Duodenal mucosa (tissue), 2 donors: ENCODE results near the gene ADARB1.

ENCODE experiments used
- H3K27ac ChIP-seq: one replicate; pipeline ENCODE4 v1.7.0; 2013; ENCODE audit warnings: low read depth, low read length
- H3K27me3 ChIP-seq, 2 donors: one replicate each; pipeline ENCODE4 v1.7.0; 2013; ENCODE audit warnings: low read length in 2 of 2, control low read depth in 1 of 2; ENCODE audit not compliant: insufficient read depth in 2 of 2, control insufficient read depth in 1 of 2
- H3K36me3 ChIP-seq, 2 donors: one replicate each; pipeline ENCODE4 v1.7.0; 2013; ENCODE audit warnings: low read length in 2 of 2, control low read depth in 1 of 2; ENCODE audit not compliant: insufficient read depth in 2 of 2, control insufficient read depth in 1 of 2
- H3K4me1 ChIP-seq, 2 donors: one replicate each; pipeline ENCODE4 v1.7.0; 2013; ENCODE audit warnings: low read length in 2 of 2, control low read depth in 1 of 2; ENCODE audit not compliant: insufficient read depth in 2 of 2, control insufficient read depth in 1 of 2
- H3K4me3 ChIP-seq, 2 donors: one replicate each; pipeline ENCODE4 v1.7.0; 2013; ENCODE audit warnings: low read length in 2 of 2, low read depth in 1 of 2
- H3K9ac ChIP-seq, 2 donors: one replicate each; pipeline ENCODE4 v1.7.0; 2013; ENCODE audit warnings: low read length in 2 of 2, low read depth in 1 of 2
- H3K9me3 ChIP-seq, 2 donors: one replicate each; pipeline ENCODE4 v1.7.0; 2013; ENCODE audit warnings: low read length in 2 of 2, control low read depth in 1 of 2; ENCODE audit not compliant: control insufficient read depth in 1 of 2

ADARB1 gene

DNA sequence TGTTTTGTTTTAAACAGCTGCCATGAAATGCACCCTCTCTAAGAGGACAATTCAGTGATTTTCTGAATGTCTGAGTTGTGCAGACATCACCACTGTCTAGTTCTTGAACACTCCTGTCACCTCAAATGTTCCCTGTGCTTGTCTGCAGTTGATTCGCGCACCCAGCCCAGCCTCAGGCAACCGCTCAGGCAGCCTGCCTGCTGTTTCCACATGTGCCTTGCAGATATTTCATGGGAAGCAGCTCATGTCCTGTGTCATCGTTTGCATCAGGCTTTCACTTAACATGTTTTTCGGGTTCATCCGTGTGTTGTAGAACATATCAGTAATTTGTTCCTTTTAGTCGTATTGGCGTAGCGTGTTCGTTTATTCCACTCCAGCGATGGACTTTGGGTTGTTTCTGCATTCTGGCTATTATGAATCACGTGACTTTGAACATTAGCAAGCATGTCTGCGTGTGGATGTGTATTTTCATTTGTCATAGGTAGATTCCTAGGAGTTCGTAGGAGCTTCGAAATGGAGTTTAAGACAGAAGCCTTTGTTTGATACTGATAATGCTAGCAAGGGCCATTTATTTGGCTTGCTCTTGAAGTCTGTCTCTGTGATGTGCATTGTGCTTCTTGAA, 12.1 kb downstream of the ADARB1 start:
- H3K27me3 ChIP-seq, result no peaks in the 10 kb centered on the region
- H3K36me3 ChIP-seq, result no peaks in the 10 kb centered on the region
- H3K4me3 ChIP-seq, result no peak overlapping the region
- H3K27ac ChIP-seq, result no peak overlapping the region
- H3K9me3 ChIP-seq, result no peaks in the 10 kb centered on the region
- no peak overlapping the region for H3K9ac ChIP-seq
- H3K4me1 ChIP-seq, result peaks cover 9% of the 10 kb centered on the region in 2 donors

DNA sequence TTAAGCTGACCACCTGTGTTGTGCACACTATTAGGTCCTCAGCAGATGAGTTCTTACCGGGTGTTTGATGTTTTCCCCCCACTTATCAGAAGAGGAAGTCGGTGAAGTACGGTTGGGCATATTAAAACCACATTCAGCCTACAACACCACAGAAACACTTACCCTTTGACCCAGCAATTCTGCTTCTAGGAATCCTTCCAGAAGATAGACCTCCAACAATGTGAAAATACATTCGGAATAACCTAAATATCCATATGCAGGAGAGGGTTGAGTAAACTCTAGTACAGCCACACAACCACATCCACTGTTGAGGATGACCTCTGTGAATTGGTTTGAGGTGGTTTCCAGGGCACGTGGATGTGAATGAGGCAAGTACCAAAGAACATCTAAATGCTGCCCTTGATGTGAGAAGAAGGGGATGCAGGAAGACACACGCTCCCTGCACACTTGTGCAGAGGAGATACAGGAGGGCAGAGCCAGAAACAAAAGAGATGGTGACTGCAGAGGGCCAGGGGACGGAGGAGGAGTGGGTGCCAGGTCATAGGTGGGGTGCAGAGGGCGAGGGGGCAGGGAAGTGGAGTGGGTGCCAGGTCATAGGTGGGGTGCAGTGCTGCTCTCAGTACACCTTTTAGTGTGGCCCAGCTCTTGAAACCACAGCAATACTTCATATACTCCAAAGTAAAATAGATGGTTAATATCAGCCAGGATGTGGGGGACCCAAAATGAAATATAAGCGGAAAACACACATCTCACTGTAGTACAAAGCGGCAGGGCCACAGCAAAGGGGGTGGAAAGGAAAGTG, 12.8 kb downstream of the ADARB1 start:
- H3K4me1 ChIP-seq, result peaks cover 9 to 12% of the 10 kb centered on the region in 2 donors

DNA sequence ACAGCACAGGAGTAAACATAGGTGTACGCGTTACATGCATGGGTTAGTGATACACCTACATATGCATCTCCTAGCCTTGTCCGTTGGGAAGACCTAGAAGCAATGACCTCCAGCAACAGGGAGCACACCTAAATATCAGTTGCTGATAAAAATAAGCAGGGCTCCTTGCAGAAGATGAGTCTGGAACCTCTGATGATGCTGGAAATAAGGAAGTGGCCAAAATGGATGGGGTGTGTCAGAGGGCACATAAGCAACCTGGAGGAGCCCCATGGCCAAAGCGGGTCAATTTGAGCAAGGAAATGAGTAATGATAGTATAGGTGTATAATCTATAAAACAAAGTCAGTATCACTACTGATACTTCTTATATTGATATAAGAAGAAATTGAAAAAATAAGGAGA, 13.7 kb downstream of the ADARB1 start:
- Histone ChIP-seq H3K9ac (no peak overlapping the region), H3K4me3 (no peak overlapping the region), H3K27me3 (no peaks in the 10 kb centered on the region), H3K9me3 (no peaks in the 10 kb centered on the region), H3K36me3 (no peaks in the 10 kb centered on the region), H3K27ac (no peak overlapping the region), H3K4me1 (peaks cover 12 to 16% of the 10 kb centered on the region in 2 donors)

More for the DNA sequence above, 12.8 kb downstream of the ADARB1 start:
- Histone ChIP-seq H3K27ac (no peak overlapping the region), H3K9ac (no peak overlapping the region), H3K4me3 (no peak overlapping the region), H3K27me3 (no peaks in the 10 kb centered on the region), H3K9me3 (no peaks in the 10 kb centered on the region), H3K36me3 (no peaks in the 10 kb centered on the region)

DNA sequence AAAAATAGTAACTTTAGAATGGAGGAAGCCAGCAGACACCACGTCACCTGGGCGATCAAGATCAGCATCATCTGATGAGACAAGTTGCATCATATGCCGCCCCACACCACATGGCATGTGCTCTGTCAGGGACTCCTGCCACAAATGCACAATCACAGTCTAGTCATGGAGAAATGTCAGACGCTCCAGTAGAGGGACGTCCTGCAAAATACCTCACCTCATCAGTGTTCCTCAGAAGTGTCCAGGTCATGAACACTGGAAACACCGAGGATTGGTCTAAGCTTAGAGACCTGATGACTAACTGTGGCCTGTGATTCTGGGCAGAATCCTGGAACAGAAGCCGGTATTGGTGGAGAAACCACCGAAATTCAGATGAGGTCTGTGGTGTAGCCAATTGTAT, 14.3 kb downstream of the ADARB1 start:
- peaks cover 16 to 22% of the 10 kb centered on the region in 2 donors for H3K4me1 ChIP-seq
- no peaks in the 10 kb centered on the region for H3K27me3 ChIP-seq
- H3K36me3 ChIP-seq, result no peaks in the 10 kb centered on the region
- no peak overlapping the region for H3K9ac ChIP-seq
- H3K9me3 ChIP-seq, result no peaks in the 10 kb centered on the region
- no peak overlapping the region for H3K27ac ChIP-seq
- H3K4me3 ChIP-seq, result no peak overlapping the region

DNA sequence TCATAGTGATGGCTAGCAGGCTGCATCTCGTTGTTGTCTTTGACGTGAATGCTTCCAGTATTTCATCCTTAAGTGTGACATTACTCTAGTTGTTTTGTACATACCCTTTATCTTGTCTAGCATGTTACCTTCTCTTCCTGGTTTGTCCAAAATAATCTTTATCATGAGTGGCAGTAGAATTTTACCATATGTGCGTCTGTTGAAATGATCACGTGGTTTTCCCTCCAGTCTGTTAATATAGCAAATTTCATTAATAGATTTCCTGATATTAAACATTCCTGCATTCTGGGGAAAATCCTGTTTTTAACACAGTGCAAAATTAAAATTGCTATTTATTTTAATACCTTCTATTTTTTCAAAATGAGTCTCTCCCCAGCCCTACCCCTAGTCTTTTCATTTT, 15.6 kb downstream of the ADARB1 start:
- Histone ChIP-seq H3K4me3 (no peak overlapping the region), H3K4me1 (peaks cover 16 to 23% of the 10 kb centered on the region in 2 donors), H3K27me3 (no peaks in the 10 kb centered on the region), H3K9ac (no peak overlapping the region), H3K36me3 (no peaks in the 10 kb centered on the region), H3K9me3 (no peaks in the 10 kb centered on the region), H3K27ac (no peak overlapping the region)

DNA sequence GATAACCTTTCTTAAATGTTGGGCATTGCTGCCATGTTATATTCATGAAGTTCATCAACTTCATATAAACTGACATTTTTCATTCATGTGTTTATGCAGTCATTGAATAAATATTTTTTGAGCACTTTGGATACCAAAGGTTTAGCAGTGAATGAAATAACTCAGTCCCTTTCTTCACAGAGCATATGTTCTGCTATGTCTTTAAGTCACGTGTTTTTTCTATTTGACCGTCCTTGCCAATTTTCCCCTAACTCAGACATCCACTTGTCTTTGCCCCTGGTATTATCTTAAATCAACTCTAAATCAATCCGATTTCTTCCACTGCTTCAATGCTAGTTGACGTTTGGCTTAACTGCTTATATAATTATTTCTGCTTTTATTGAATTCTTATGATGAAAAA, 16.6 kb downstream of the ADARB1 start:
- Histone ChIP-seq H3K27me3 (no peaks in the 10 kb centered on the region), H3K4me1 (peaks cover 16 to 23% of the 10 kb centered on the region in 2 donors), H3K9ac (no peak overlapping the region), H3K9me3 (no peaks in the 10 kb centered on the region), H3K4me3 (no peak overlapping the region), H3K36me3 (no peaks in the 10 kb centered on the region), H3K27ac (no peak overlapping the region)

DNA sequence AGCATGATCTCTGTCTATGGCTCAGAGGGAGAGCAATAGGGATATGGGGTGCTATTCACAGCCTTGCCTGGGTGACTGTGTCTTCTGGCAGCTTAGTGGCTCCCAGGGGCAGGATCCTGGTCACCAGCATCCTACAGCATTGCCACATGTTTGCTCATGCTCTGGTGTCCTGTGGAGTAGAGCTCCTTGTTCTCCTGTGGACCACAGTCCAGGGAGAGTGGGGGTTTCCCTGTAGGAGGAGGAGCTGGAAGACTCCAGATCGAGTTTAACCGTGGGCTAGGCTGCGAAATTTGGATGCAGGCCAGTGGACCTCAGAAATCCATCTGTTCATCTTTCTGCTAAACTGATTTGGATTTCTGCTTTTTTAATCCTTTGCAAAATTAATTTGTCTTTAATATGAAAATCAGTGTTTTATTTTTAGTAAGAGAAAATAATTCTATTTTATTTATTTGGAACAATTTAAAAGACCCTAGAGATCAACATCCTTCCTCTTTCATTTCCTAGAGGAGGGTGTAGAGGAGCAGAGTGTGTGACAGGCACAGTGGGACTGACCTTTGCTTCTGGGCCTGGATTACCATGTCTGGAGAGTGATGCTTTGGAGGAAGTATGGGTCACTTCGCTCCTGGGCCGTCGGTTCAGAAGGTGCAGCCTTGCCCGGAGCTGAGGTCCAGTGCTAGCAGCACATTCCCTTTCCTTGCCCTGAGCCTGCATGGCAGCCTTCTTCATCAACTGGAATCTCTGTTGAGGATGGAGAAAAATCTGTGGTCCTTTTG, 17.4 kb downstream of the ADARB1 start:
- Histone ChIP-seq H3K4me3 (no peak overlapping the region), H3K9ac (no peak overlapping the region), H3K36me3 (no peaks in the 10 kb centered on the region), H3K4me1 (peaks cover 12 to 20% of the 10 kb centered on the region in 2 donors), H3K9me3 (no peaks in the 10 kb centered on the region), H3K27me3 (no peaks in the 10 kb centered on the region), H3K27ac (no peak overlapping the region)

DNA sequence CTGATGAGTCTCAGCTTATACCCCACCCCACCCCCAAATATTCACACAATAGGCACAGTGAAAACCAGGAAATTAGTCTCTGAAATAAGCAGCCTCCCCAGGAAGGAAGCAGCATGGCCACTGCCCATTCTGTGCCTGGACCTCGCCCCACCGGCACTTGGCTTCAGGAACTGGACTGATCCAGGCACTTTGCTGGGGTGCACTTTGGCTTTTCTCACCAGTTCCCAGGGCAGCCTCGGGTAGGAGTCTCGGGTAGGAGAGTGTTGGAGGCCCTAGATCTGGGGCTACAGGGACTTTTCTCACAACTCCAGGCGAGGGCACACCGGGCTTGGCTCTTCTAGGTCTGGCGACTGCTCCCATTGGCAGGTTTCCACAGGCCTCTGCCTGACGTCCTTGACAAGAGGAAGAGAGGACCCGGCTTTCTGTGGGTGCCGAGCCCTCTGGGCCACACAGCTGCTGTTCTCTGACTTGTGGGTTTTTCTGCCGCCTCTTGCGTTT, 18.7 kb downstream of the ADARB1 start:
- Histone ChIP-seq H3K9me3 (no peaks in the 10 kb centered on the region), H3K9ac (no peak overlapping the region), H3K4me3 (no peak overlapping the region), H3K27me3 (no peaks in the 10 kb centered on the region), H3K4me1 (peaks cover 7 to 13% of the 10 kb centered on the region in 2 donors), H3K36me3 (no peaks in the 10 kb centered on the region), H3K27ac (no peak overlapping the region)

DNA sequence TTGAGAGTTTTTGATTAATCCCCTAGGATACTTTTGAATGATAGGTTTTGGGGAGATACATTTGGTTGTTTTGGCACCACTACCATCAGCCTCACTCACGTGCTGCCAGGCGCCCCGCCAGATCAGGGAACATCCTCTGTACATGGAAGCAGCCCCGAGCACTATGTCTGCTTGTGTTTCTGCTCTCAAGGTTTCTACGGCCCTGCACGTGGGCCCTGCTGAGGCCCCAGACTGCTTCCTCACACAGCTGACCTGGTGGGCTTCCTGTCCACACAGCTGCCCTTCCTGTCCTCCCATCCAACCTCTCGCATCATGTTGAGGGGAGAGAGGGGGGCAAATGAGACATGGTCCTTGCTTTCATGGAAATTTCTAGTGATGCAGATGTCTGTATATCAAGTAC, 20.0 kb downstream of the ADARB1 start:
- Histone ChIP-seq H3K9ac (no peak overlapping the region), H3K27ac (no peak overlapping the region), H3K4me1 (peaks cover 7 to 13% of the 10 kb centered on the region in 2 donors), H3K9me3 (no peaks in the 10 kb centered on the region), H3K4me3 (no peak overlapping the region), H3K27me3 (no peaks in the 10 kb centered on the region), H3K36me3 (no peaks in the 10 kb centered on the region)

DNA sequence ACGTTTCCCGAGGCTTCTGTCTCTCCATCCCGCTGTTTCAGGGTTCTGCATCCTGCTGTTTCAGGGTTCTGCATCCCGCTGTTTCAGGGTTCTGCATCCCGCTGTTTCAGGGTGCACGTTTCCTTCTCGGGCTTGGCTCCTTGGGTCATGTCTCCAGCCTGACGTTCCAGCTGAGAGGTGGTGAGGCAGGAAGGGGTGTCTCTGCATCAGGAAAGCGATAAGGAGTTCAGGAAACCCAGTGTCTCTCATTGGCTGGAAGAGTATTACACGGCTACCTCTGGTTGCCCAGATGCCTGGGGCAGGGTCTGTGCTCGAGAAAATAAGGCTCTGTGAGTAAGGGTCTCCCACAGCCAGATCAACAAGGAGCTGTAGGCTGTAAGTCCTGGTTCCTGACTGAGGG, 21.1 kb downstream of the ADARB1 start:
- Histone ChIP-seq H3K36me3 (no peaks in the 10 kb centered on the region), H3K4me3 (no peak overlapping the region), H3K9ac (no peak overlapping the region), H3K27me3 (no peaks in the 10 kb centered on the region), H3K27ac (no peak overlapping the region), H3K4me1 (peaks cover 7 to 13% of the 10 kb centered on the region in 2 donors), H3K9me3 (no peaks in the 10 kb centered on the region)
